Right atrium auricular region (tissue), 2 donors: ENCODE results near the gene AK4. TPM values are rescaled to one million over a fixed set of nuclear protein-coding genes. Genes with fewer than 3 reads are reported as not detected.
"Not testable (repeated sequence)": the region's sequence is repeated elsewhere in the genome, so short reads cannot be mapped to it uniquely, and the experiment has no call there.

ENCODE experiments used
- DNase-seq: peaks from one replicate; pipeline ENCODE4 v3.0.0-alpha.2; 2019; ENCODE audit warnings: low spot score
- H3K27ac ChIP-seq, 2 donors: fragments of 200-600 bp; sonication (generic); 1 replicate in 1 of 2; 2 replicates in 1 of 2; pipeline ENCODE4 v1.5.1; 2016 to 2019
- H3K27me3 ChIP-seq, 2 donors: fragments of 200-600 bp; sonication (generic); one replicate each; pipeline versions ENCODE4 v1.5.1 to v1.6.0; 2017 to 2019
- H3K36me3 ChIP-seq: fragments of 200-600 bp; sonication (generic); one replicate; pipeline ENCODE4 v1.5.1; 2016
- H3K4me1 ChIP-seq, 2 donors: fragments of 200-600 bp; sonication (generic); one replicate each; pipeline versions ENCODE4 v1.5.1 to v1.6.0; 2017 to 2019
- H3K4me3 ChIP-seq, 2 donors: fragments of 200-600 bp; sonication (generic); 1 replicate in 1 of 2; 2 replicates in 1 of 2; pipeline ENCODE4 v1.5.1; 2017 to 2019; ENCODE audit warnings: mild to moderate bottlenecking in 1 of 2, moderate library complexity in 1 of 2
- H3K9me3 ChIP-seq, 2 donors: fragments of 200-600 bp; sonication (generic); one replicate each; pipeline ENCODE4 v1.5.1; 2019
- total RNA-seq, 2 donors: library from RNA; depleted of rRNA; stranded (reverse); fragments of >200 nt; gene quantifications; one replicate each; pipeline ENCODE4 v1.1.0, GENCODE V29; 2016
- TF ChIP-seq, protein P1 (sequence below), 2 donors: fragments of 200-600 bp; sonication (generic); IDR thresholded peaks; one replicate each; pipeline ENCODE4 v1.5.1; 2019; ENCODE audit warnings: antibody characterized with exemption in 2 of 2

Gene AK4
- 10 to 100 TPM; 59.7 to 80.9 TPM for total RNA-seq

DNA sequence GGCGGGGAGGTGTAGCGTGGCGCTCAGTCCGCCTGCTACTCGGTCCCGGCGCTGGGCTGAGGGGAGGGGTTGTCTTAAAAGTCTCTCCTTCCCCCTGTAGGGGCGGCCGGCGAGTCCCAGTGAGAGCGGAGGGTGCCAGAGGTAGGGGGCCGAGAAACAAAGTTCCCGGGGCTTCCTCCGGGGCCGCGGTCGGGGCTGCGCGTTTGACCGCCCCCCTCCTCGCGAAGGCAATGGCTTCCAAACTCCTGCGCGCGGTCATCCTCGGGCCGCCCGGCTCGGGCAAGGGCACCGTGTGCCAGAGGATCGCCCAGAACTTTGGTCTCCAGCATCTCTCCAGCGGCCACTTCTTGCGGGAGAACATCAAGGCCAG, at the start of gene AK4:
Gene AK4 (plus strand): TSS at position 26 of the 370 bp plus-strand sequence. CDS start 205 bp downstream, at position 231.
- not testable (repeated sequence) for H3K27me3 ChIP-seq, H3K36me3 ChIP-seq, DNase-seq, H3K9me3 ChIP-seq
- Histone ChIP-seq H3K27ac (peak within 1 kb of the TSS; percentile 91 to 95), H3K4me1 (peaks cover 0 to 20% of the 10 kb centered on the region in 2 donors), H3K4me3 (peak within 1 kb of the TSS; percentile 67 to 88)

DNA sequence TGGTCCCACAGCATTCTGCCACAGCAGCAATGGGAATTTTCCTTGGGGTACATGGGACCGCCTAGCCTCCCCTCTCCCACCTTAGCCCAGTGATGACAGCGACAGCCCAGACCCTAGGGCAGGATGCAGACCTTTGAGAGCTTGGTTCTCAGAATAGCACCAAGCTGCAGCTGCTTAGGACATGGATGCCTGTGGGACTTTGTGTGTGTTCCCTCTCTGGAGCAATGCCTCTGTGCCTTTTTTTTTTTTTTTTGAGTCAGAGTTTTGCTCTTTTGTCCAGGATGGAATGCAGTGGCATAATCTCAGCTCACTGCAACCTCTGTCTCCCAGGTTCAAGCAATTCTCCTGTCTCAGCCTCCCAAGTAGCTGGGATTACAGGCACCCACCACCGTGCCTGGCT, 44.2 kb upstream of the AK4 start:
- no peak for DNase-seq
- H3K9me3 ChIP-seq: peaks cover 0 to 16% of the 10 kb centered on the region in 2 donors

GRCh38 chr1:65104854-65105534, 43.0 kb upstream of the AK4 start:
- Histone ChIP-seq H3K4me1 (no peaks in the 10 kb centered on the region), H3K36me3 (no peaks in the 10 kb centered on the region), H3K27me3 (no peaks in the 10 kb centered on the region), H3K27ac (no peak overlapping the region), H3K4me3 (no peak overlapping the region), H3K9me3 (peaks cover 0 to 4% of the 10 kb centered on the region in 2 donors)
- TF ChIP-seq, protein P1, sequence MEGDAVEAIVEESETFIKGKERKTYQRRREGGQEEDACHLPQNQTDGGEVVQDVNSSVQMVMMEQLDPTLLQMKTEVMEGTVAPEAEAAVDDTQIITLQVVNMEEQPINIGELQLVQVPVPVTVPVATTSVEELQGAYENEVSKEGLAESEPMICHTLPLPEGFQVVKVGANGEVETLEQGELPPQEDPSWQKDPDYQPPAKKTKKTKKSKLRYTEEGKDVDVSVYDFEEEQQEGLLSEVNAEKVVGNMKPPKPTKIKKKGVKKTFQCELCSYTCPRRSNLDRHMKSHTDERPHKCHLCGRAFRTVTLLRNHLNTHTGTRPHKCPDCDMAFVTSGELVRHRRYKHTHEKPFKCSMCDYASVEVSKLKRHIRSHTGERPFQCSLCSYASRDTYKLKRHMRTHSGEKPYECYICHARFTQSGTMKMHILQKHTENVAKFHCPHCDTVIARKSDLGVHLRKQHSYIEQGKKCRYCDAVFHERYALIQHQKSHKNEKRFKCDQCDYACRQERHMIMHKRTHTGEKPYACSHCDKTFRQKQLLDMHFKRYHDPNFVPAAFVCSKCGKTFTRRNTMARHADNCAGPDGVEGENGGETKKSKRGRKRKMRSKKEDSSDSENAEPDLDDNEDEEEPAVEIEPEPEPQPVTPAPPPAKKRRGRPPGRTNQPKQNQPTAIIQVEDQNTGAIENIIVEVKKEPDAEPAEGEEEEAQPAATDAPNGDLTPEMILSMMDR (IDR thresholded peaks at IDR 0.05): no peak
- DNase-seq: no peak

More for the DNA sequence above, 44.2 kb upstream of the AK4 start:
- no peaks in the 10 kb centered on the region for H3K27me3 ChIP-seq
- no peaks in the 10 kb centered on the region for H3K36me3 ChIP-seq
- H3K4me3 ChIP-seq: no peak overlapping the region
- H3K4me1 ChIP-seq: no peaks in the 10 kb centered on the region
- no peak overlapping the region for H3K27ac ChIP-seq
- TF ChIP-seq, protein P1 (IDR thresholded peaks at IDR 0.05): no peak

- Histone ChIP-seq H3K4me1 (no peaks in the 10 kb centered on the region), H3K9me3 (no peaks in the 10 kb centered on the region), H3K36me3 (no peaks in the 10 kb centered on the region), H3K27ac (no peak overlapping the region), H3K4me3 (no peak overlapping the region), H3K27me3 (no peaks in the 10 kb centered on the region)
- DNase-seq: no peak
- TF ChIP-seq, protein P1 (IDR thresholded peaks at IDR 0.05): no peak
Measured at GRCh38 chr1:65105596-65105995, 42.4 kb upstream of the AK4 start.

DNA sequence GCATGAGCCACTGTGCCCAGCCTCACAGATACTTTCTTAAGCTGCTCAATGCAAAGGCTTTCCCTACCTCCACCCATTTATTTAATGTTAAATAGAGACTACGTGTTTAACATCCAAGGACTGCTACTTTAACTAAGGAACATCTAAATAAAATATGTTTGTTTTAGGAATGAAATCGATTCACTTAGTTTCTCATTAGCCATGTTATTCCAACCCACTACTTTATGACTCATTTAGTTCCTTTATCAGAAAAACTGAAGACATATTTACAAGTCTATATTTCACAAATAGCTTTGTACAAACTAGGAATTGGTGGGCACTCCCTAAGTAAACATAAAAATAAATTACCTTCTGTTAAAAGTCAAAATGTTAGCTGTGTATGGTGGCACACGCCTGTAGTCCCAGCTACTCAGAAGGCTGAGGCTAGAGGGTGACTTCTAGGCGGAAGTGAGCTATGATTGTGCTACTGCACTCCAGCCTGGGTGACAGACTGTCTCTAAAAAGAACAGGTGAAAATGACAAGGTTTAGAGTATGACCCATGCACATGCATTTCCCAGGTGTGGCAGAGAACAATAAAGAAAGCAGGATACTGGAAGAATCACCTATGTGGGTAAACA, 39.9 kb upstream of the AK4 start:
- Histone ChIP-seq H3K4me1 (no peaks in the 10 kb centered on the region), H3K27me3 (no peaks in the 10 kb centered on the region), H3K27ac (no peak overlapping the region), H3K4me3 (no peak overlapping the region), H3K36me3 (no peaks in the 10 kb centered on the region), H3K9me3 (no peaks in the 10 kb centered on the region)
- TF ChIP-seq, protein P1 (IDR thresholded peaks at IDR 0.05): no peak
- no peak for DNase-seq

DNA sequence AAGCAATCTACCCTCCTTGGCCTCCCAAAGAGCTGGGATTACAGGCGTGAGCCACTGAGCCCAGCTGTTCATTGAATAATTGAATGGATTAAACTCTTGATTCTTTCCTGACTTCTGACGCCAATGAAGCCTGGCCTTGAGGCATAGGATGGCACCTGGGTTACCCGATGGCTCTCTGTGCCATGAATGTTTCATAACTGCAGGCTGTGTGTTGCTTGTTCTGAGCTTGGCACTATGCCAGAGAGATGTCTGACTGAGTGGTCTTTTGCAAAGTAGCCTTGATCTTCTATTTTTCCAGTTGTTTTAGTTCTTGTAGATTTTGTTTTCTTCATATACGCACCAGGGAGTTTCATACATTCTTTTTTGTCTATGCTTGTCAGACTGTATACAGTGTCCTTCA, 38.5 kb upstream of the AK4 start:
- Histone ChIP-seq H3K4me3 (no peak overlapping the region), H3K9me3 (no peaks in the 10 kb centered on the region), H3K27ac (no peak overlapping the region), H3K27me3 (no peaks in the 10 kb centered on the region), H3K36me3 (no peaks in the 10 kb centered on the region), H3K4me1 (peaks cover 0 to 13% of the 10 kb centered on the region in 2 donors)
- TF ChIP-seq, protein P1 (IDR thresholded peaks at IDR 0.05): no peak
- no peak for DNase-seq
